ENCODE data around the gene COL4A2.

DNA sequence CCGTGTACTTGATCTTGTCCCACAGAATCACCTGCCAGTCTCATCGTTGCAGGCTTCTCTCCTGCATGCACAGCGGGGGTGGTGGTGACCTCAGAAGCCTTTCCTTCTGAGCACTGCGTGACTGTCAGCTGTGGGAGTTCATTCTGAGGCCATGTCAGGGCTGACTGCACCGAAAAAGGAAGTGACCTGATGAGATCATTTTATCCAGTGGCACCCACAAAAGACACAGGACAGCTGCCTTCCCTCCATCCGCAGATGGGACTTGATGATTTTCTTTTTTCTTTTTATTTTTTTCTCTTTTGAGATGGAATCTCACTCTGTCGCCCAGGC, 164.7 kb downstream of the COL4A2 start:
- no peak for TF ChIP-seq POLR2A (IDR thresholded peaks at IDR 0.05; ENCODE audit: low read depth)
- TF ChIP-seq, protein P1, sequence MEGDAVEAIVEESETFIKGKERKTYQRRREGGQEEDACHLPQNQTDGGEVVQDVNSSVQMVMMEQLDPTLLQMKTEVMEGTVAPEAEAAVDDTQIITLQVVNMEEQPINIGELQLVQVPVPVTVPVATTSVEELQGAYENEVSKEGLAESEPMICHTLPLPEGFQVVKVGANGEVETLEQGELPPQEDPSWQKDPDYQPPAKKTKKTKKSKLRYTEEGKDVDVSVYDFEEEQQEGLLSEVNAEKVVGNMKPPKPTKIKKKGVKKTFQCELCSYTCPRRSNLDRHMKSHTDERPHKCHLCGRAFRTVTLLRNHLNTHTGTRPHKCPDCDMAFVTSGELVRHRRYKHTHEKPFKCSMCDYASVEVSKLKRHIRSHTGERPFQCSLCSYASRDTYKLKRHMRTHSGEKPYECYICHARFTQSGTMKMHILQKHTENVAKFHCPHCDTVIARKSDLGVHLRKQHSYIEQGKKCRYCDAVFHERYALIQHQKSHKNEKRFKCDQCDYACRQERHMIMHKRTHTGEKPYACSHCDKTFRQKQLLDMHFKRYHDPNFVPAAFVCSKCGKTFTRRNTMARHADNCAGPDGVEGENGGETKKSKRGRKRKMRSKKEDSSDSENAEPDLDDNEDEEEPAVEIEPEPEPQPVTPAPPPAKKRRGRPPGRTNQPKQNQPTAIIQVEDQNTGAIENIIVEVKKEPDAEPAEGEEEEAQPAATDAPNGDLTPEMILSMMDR (IDR thresholded peaks at IDR 0.05), result no peak

Data from esophagus muscularis mucosa (tissue), 3 donors.